DOHH2 (cell line): ENCODE measurements around the gene DMD.

ENCODE experiments used
- CTCF ChIP-seq: fragments of 200-600 bp; sonication (generic); IDR thresholded peaks from one replicate; pipeline ENCODE4 v1.5.1; 2014; ENCODE audit warnings: antibody characterized with exemption, mild to moderate bottlenecking, low read depth, low read length; ENCODE audit not compliant: poor library complexity, severe bottlenecking
- EZH2phosphoT487 ChIP-seq: fragments of 200-600 bp; sonication (generic); IDR thresholded peaks from 2 replicates; pipeline ENCODE4 v1.6.1; 2017; ENCODE audit warnings: borderline replicate concordance, mild to moderate bottlenecking, antibody characterized with exemption, low read length, moderate library complexity, mixed read lengths

GRCh38 chrX:32448320-32448719 lies 763.0 kb downstream of the DMD start:
- no peak for TF ChIP-seq CTCF
- no peak for TF ChIP-seq EZH2phosphoT487
